DMS153 (cell line): ENCODE results near the gene ZNFX1.
"Not testable (repeated sequence)": the region's sequence is repeated elsewhere in the genome, so short reads cannot be mapped to it uniquely, and the experiment has no call there.

ENCODE experiments used
- DNase-seq: peaks from one replicate; lab custom pipeline; 2025; lab: John Stamatoyannopoulos, UW

Gene ZNFX1

GRCh38 chr20:49248301-49248700, 29.6 kb downstream of the ZNFX1 start:
- no peak for DNase-seq

DNA sequence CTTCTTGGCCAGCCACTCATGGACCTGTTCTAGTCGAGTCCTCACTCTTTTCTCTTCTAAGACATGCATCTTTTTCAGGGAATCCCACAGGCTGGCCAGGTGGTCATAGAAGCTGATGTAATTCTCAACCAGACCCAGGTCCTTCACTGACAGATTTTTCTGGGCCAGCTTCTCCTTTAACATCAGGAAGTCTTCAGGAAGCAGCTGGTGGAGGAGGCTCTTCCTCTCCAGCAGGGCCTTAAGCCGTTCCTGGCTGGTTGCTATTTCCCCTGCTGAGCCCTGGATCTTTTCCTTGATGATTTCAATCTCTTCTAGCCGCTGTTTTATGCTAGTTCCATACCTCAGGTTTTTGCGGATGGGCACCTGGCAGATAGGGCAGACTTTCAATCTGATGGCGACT, 30.1 kb downstream of the ZNFX1 start:
- DNase-seq: no peak

- DNase-seq: no peak
Observed at GRCh38 chr20:49247169-49247723, 30.6 kb downstream of the ZNFX1 start.

- DNase-seq: peak; percentile 19
Observed at GRCh38 chr20:49245921-49246740, 31.7 kb downstream of the ZNFX1 start.

DNA sequence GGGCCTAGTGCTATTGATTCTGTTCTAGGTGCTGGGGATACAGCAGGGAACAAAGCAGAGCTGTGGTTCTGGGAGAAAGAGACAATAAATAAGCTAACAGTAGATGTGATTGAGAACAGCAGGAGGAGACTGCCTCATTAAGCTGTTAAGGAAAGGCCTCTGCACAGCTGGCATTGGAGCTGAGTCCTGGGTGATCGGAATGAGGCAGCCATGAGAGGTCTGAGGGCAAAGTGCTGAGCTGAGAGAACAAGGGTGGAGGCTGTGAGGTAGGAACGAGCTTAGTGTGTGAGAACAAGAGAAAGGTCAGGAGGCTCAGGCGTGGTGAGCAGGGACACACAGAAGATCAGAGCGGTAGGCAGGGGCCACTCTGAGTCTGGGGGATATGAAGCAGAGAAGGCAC, 40.3 kb downstream of the ZNFX1 start:
- DNase-seq: no peak

- no peak for DNase-seq
Observed at GRCh38 chr20:49236301-49236700, 41.6 kb downstream of the ZNFX1 start.

- DNase-seq: no peak
Observed at GRCh38 chr20:49234831-49235230, 43.0 kb downstream of the ZNFX1 start.

DNA sequence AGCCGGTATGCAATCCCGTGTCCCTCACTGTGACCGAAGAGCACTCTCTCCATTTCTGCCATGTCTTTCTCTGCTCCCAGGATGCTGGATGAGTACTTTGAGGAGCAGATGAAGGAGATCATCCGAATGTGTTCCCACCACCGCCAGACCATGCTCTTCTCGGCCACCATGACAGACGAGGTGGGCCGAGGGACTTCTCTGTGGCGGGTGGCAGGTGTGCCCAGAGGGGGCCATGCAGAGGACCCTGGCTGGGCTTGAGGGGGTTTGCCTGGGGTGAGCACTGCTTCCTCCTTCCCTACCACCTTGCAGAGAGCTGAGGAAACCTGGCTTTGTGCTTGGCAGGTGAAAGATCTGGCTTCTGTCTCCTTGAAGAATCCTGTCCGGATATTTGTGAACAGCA, 44.6 kb downstream of the ZNFX1 start:
- no peak for DNase-seq

GRCh38 chr20:49231471-49231870, 46.4 kb downstream of the ZNFX1 start:
- no peak for DNase-seq

DNA sequence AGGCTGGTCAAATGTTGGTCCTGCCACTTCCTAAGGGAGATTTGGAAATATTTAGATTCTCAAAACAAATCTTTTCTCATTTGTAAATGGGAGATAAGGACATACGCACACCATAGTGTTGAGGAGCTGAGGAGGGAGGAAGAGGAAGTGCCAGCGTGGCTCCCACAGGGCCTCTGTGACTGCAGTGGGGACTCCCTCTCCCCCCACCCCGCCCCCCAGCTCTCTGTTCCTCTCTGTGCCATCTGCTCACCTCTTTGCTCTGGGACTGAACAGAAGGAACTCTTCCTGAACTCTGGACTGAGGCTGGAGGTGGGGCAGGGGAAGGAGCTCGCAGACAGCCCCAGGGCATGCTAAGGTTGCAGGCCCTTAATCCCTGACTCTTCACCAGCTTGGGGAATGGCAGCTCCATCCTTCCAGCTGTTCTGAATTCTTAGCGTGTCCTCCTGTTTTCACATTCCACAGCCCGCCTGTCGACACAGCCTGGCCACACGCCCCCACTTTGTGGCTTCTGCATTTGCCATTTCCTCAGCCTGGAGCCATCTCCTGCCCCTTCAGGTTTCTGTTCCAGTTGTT, 47.2 kb downstream of the ZNFX1 start:
- DNase-seq: no peak

DNA sequence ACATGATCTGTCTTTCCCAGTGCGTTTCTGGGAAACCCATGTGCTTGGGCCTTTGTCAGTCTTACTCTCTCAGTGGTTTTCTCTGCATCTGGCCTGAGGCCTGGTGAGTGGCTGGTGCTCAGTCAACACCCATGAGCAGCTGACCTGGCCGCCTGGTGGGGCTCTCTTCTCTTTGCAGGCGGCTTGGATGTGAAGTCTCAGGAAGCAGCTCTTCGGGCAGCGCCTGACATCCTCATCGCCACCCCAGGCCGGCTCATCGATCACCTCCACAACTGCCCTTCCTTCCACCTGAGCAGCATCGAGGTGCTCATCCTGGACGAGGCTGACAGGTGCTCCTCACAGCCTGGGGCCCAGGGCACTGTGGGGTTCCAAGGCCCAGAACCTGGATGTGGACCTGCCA, 47.8 kb downstream of the ZNFX1 start:
- peak; percentile 74 for DNase-seq

DNA sequence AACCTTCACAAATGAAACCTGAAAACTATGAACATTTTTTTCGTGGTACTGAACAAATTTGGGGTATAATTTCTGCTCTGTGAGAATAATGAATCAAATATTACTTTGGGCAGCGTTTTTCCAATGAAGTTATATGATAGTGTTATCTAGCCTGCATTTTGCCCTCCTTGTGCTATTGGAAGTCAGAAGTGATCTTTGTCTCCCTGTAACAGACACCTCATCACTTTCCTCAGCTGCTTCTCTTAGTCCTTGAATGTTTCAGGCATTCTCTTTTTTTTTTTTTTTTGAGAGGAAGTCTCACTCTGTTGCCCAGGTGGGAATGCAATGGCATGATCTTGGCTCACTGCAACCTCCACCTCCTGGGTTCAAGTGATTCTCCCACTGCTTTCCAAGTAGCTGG, 48.5 kb downstream of the ZNFX1 start:
- no peak for DNase-seq

- DNase-seq: no peak
Observed at GRCh38 chr20:49228676-49229075, 49.2 kb downstream of the ZNFX1 start.

DNA sequence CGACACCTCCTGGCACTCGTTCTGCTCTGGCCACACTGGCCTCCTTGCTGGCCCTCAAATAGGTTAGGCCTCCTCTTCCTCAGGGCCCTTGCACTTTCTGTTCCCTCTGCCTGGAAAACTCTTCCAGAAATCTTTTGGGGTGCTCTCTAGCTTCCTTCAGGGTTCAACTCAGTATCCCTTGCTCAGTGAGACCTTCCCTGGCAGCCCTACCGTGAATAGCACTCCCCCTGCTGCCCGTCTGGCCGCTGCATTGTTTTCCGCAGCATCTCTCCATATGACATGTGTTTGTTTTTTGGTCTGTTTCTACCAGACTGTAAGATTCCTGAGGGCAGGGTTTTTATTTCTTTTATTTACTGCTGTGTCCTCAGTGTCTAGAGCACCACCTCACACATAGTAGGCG, 52.0 kb downstream of the ZNFX1 start:
- DNase-seq: no peak

- DNase-seq: no peak
Observed at GRCh38 chr20:49219924-49220831, 57.7 kb downstream of the ZNFX1 start.

GRCh38 chr20:49219091-49219923, 58.5 kb downstream of the ZNFX1 start, which contains the start of gene DDX27:
TSS of gene DDX27 (plus strand) at chr20:49219416. CDS start at chr20:49219449, 33 bp downstream.
- peak; percentile 97 for DNase-seq

GRCh38 chr20:49218739-49219090, 59.1 kb downstream of the ZNFX1 start:
- DNase-seq: not testable (repeated sequence)

DNA sequence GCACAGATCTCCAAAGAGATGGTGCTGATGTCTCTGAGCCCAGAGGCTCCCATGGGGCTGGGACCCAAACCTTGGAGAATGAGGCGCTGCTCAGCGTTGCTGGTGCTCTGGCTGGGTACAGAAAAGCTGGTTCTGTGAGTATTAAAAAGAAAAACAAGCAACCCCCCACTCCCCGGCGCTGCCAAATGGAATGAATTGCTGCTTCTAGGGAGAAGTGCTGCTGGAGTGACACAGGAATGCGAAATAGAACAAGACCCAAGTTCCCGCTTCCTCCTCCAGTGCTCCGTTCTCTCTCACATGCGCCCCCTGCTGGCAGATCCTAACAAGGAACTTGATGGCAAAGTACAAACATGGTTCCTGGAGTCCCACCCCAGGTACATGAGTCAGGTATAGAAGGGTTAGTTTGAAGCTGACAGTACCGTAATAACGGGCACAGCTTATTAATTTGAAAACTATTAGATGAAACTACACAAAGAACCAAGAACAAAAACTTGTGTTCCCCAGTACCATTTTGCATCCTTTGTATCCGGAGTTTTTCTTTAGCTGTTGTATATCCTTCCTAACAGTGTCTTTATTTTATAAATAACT, 60.8 kb downstream of the ZNFX1 start:
- peak; percentile 89 for DNase-seq

- DNase-seq: no peak
Observed at GRCh38 chr20:49215232-49215631, 62.6 kb downstream of the ZNFX1 start.

DNA sequence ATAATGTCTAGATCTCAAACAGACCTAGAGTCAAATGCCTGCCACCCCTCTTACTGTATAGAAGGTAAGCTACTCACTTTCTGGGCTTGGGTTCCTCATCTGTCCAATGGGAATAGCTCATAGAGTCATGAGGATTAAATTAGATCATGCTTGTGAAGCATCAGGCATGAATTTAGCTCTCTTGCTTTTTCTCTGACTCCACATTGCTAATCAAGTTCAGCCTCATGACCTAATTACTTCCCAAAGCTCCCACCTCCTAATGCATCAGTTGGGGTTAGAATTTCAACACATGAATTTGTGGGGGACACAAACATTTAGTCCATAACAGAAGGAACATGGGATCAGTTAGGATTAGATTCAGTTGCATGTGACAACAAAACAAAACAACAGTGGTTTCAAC, 63.3 kb downstream of the ZNFX1 start:
- DNase-seq: no peak

DNA sequence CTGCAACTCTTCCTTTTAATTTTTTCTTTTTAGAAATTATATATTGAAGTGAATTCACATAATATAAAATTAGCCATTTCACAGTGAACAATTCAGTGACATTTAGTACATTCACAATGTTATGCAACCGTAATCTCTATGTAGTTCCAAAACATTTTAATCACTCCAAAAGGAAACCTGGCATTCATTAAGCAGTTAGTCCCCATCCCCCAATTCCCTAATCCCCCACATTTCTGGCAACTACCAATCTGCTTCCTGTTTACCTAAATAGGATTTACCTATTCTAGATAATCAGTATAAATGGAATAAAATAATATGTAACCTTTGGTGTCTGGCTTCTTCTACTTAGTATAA, 67.1 kb downstream of the ZNFX1 start:
- no peak for DNase-seq
